NCI-H1048 (cell line): ENCODE results near the gene BICRA.
"Not testable (repeated sequence)": the region's sequence is repeated elsewhere in the genome, so short reads cannot be mapped to it uniquely, and the experiment has no call there.

Source experiments
- DNase-seq: peaks from one replicate; lab custom pipeline; 2025; lab: John Stamatoyannopoulos, UW

Gene BICRA

DNA sequence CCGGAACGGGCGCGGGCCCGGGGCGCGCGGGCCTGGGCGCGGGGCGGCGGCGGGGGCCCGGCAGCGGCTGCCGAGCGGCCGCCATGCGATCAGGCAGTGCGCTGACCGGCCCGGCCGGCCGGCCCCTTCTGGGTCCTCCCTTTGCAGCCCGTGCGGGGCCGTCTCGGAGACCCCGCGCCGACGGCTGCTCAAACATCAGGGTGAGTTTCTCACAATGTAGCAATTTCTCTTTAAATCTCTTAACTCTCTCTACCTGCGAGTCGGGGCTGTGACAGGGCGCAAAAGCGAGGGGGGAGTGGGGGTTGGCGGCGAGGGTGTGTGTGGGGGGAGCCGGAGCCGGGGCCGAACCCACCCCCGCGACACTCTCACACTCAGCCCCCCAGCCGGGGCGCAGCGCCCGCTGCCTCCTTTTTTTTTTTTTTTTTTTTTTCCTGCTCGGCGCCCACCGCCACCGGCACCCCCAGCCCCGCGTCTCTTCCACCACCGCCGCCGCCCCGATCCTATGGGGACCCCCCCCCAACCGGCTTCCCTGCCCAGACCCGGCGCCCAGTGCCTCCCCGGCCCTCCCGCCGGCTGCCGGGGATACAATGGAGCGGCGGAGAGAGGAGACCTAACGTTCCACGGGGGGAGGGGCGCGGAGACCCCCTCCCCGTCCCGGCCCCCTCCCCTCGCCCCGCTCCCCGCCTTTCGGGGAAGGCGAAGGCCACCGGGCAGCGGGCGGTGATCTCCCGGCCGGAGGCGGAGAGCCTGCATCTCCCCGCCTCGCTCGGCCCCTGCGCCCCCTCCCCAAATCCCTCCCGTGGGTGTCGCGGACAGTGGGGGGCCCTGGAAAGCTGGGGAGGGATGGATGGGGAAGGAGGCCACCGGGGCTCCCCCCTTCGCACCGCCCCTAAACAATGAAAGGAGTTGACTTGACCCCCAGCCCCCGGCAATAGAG, at the start of gene BICRA:
Gene BICRA (plus strand): TSS at position 166 of the 937 bp plus-strand sequence. CDS start 64,441 bp downstream, outside the sequence.
- DNase-seq: peak; percentile 67

DNA sequence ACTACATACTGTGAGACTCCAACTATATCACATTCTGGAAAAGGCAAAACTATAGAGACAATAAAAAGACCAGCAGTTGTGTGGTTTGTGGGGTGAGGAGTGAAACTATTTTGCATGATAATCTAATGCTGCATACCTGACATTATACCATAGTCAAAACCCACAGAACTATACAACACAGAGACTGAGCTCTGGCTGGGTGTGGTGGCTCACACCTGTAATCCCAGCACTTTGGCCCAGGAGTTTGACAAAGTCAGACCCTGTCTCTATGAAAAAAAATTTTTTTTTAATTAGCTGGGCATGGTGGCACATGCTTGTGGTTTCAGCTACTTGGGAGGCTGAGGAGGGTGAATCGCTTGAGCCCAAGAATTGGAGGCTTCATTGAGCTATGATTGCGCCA, 47.9 kb upstream of the BICRA start:
- no peak for DNase-seq

DNA sequence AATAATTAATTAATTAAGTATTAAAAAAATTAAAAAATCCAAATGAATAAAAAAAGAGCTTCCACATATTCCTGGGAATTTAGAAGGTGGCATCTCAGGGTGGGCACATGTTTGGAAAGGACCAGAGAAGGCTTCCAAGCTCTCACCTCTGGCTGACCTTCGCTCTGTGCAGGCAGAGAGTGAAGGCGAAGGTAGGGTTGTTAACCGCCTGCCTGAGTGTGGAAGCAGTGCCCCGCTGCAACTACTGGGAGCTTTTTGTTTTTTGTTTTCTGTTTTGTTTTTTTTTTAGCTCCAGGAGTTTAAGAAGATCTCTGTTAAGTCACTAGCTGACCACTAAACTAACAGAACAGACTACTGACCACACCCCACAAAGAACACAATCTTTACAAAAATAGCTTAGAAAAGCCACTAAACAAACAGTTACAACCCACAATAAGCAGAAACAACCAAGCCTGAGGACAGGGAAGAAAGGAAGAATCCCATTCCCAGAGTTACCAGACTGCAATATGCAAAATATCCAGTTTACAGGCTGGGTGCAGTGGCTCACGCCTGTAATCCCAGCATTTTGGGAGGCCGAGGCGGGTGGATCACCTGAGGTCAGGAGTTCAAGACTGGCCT, 47.4 kb upstream of the BICRA start:
- DNase-seq: no peak

DNA sequence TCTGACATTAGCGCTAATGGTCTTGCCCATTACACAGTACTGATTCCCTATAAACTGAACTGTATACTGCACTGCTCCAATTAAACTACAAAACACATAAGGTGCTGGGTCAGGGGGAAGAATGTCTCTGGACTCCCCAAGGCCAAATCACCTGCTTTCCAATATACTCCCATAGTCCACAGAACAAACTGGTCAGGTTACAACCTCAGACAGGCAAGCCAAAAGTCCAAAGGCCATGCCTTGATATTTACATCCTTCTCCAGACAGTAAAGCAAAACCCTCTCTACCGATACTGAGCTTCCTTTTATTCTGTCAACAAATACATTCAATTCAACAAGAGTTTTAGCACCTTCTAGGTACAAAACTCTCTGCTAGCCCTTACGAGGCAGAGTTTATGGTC, 44.9 kb upstream of the BICRA start:
- no peak for DNase-seq

DNA sequence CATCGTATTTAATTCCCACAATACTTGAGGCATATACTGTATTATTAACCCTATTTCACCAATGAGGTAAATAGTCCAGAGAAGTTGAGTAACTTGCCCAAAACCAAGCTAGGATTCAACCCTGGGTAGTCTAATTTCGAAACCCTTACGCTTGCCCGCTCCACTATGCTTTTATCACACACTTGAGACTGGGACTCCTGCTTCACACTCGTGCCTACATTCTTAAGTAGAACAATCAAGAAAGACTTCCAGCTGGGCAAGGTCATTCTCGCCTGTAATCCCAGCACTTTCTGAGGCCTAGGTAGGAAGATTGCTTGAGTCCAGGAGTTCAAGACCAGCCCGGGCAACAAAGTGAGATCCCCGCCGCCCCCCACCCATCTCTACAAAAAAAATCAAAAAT, 39.6 kb upstream of the BICRA start:
- no peak for DNase-seq

DNA sequence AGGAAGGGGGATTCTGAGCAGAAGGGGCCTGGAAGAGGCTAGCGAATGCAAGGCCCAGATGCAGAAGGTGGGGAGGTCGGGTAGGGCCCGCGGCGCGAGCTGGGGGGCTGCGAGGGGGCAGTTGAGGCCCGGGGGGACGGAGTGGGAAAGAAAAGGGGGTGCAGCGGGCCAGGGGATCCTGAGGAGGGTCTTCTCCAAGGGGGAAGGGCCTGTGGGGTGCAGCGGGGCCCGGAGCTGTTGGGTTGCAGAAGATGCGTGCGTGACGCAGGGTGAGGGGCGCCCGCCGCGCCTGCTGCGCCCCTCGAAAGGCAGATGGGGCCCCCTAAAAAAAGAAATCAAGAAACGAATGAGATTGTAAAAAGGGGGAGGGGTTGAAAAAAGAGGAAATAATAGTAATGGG, 36.3 kb upstream of the BICRA start:
- DNase-seq: no peak

DNA sequence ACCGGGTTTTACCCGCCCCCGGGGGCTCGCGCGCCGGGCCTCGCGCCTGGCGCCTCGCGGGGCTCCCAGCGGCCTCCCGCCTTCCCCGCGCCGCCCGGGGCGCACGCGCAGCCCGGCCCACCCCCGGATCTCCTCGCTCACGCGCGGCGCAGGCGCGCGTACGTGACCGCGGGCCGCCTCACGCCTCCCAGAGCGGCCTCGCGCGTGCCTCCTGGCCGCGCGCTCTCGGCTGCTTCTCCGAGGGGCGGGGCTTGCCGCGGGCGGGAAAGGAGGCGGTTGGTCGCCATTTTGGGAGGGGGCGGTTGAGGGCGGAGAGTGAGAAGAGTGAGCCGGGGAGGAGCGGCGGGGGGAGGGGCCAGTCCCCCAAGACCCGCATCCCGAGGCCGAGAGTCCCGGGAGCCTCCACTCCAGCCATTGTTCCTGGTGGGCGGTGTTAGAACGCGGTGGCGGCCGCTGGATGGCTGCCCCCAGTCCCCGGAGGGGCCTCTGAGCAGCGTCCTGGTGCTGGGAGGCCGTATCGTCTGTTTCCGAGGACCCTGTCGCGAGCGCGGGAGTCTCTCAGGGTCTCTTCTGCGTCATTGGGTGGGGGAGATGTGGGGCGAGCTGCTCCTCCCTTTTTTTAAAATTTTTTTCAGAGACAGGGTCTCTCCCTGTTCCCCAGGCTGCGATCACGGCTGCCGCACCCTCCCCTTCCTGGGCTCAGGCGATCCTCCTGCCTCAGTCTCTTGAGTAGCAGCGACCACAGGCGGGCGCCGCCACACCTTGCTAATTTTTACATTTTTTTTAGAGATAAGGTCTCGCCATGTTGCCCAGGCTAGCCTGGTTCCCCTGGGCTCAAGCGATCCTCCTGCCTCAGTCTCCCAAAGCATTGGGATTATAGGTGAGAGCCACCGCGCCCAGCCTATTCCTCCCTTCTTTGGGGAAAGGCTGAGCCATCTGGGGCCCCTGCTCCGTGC, 35.6 kb upstream of the BICRA start, which contains the start of gene ZNF541:
Gene ZNF541 (minus strand): TSS at position 78 of the 956 bp plus-strand sequence. CDS start 17,292 bp downstream, outside the sequence.
- no peak for DNase-seq

DNA sequence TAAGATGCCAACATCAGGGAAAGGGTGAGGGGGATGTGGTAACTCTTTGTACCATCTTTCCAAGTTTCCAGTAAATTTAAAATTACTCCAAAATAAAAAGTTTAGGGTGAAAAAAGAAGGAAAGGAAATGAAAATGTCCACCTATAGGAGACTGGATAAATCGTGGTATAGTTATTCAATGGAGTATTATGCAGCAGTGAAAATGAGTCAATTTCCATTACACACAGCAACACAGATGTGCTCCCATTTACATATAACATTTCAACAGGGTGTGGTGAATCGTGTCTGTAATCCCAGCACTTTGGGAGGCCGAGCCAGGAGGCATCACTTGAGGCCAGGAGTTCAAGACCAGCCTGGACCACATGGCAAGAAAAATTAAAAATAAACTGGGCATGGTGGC, 28.5 kb upstream of the BICRA start:
- no peak for DNase-seq

DNA sequence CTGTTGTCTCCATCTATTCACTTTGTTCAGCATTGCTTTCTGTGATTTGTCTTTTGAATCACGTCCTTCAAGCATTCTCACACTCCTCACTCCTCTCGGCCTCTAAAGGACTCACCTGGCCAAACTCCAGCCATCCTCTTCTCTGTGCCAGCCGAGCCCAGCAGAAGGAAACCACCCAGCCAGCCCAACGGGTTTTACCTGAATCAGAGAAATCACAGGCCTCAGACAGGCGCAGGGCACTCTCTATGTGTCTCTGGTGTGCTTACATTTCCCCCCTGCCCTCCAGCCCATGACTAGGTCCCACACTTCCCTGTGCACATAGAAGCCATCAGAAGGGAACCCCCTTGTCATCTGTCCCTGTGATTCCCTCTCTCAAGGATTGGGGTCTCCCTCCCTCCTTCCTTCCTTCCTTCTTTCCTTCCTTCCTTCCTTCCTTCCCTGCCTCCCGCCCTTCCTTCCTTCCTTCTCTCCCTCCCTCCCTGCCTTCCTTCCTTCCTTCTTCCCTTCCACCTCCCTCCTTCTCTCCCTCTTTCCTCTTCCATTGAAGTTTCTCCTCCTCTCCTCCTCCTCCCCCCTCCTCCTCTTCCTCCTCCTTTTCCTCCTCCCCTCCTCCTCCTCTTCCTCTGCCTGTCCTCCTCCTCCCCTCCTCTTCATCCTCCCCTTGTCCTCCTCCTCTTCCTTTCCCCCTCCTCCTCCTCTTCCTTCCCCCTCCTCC, 27.2 kb upstream of the BICRA start:
- DNase-seq: no peak

DNA sequence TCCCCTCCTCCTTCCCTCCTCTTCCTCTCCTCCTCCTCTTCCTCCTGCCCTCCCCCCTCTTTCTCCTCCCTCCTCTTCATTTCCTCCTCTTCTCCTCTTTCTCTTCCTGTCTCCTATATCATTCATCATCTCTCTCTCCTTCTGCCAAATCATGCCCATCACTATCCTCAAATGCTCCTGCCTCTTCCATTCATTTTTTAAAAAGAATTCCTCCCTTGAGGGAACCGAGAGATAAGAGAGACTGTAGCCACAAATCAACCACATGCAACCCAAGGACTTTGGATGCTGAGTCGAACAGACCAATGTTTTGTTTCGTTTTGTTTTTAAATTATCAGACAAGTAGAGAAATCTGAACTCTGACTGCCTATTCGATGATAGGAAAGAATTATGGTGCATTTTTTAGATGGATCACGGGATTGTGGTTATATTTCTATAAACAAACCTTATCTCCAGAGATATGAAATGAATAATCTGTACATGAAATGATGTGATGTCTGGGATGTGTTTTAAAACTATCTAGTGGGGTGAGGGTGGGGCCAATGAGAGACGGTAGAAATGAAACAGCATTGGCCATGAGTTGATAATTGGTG, 26.5 kb upstream of the BICRA start:
- no peak for DNase-seq

DNA sequence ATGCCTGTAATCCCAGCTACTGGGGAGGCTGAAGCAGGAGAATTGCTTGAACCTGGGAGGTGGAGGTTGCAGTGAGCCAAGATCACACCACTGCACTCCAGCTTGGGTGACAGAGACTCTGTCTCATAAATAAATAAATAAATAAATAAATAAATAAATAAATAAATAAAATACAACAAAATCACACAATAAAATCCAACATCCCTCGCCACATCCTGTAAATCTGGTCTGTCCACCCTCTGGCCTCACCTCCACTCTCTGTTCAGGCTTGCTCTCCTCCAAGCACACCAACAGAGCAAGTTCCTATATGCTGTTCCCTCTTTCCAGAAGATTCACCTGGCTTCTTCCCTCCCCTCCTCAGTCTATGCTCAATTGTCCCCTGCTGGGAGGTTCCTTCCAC, 25.8 kb upstream of the BICRA start:
- not testable (repeated sequence) for DNase-seq

DNA sequence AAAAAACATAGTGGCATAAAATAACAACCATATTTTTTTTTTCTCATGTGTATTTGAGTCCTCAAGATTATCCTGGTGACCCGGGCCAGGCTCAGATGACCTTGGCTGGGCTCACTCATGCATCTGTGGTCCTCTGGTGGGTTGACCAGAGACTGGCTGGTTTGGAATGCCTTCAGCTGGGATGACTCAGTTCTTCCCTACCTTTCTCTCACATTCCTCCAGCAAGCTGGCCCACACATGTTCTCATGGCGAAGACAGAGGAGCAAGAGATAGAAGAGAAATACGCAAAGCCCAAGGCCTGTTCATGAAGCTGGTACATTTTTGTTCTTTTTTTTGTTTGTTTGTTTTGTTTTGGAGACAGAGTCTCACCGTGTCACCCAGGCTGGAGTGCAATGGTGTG, 21.6 kb upstream of the BICRA start:
- DNase-seq: no peak

DNA sequence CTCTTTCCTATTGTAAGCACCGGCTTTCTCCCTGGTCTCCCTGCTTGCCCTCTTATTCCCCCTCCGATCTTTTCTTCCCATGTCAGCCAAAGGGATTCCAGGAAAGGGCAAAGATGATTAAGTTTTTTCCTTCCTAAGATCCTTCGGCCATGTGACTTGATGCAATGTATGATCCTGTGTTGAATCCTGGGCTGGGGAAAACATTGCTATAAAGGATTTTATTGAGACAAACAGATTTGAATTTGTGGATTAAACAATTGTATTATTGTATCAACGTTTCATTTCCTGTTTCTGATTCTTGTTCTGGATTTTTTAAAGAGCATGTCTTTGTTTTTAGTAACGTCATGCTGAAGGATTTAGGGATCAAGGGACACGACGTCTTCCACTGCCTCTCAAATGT, 19.1 kb upstream of the BICRA start:
- no peak for DNase-seq

DNA sequence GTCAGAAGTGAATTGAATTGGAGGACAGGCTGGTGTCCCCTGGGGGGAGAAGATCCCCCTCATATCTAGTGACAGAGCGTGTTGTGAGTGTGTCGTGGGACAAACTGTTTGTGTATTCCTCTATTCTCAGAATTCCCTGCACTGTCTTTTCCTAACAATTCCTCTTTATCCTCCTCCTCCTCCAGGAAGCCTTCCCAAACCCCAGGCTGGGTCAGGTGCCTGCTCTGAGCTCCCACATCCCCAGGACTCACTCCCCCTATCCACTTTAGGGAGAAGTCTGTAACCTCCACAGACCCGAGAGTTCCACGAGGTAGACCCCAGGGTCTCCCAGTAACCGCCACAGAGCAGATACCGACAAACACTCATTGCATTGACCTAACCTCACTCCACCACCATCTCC, 15.1 kb upstream of the BICRA start:
- no peak for DNase-seq

DNA sequence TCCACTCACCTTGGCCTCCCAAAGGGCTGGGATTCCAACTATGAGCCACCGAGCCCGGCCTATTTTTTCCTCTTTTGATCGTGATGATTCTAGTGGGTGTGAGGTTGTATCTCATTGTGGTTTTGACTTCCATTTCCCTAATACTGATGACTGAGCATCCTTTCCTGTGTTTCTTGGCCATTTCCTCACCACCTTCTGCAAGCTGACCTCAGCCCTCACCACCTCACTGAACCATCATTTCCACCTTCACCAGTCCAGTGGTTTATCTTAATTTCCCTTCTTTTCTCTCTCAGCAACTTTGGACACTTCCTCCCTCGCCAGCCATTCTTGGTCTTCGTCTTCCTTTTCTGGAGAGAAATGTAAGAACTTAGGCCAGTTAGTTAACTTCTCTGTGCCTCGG, 13.0 kb upstream of the BICRA start:
- DNase-seq: no peak

DNA sequence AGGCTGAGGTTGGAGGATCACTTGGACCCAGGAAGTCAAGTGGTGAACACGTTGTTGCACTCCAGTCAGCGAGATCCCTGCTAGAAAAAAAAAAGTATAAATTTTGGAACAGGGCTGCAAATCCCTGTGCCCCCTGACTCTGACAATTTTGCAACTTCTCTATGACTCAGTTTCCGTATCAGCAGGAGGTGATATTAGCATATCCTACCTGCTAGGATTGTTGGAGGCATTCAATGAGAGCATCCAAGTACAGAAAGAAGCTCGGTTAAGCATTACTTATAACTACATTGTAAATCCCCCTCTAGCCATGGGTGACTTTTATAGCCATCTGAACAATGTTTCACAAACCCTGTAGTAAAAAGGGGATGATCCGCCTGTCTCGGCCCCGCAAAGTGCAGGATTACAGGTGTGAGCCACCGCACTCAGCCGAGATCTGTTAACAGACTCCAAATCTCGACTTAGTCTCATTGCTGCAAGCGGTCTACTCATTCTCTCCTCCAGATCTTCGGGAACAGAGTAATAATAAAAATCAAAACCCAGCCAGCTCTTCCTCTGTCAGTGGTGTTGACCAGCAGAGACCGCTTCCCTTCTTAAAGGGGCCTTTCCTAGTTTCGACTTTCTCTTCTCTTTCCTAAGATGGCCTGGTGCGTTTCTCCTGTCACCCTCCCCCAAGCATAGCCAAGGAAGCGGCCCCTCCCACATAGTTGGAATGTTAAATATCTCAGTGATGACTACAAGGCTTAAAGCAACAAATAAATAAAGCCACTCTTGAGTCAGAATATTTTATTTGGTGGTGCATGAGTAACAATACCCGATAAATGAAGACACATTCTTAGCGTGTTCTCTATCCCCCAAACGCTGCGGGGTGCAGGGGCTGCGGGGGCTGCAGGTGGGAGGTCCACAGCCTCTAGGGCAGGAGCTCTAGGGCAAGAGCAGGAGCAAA, 10.3 kb upstream of the BICRA start:
- no peak for DNase-seq

DNA sequence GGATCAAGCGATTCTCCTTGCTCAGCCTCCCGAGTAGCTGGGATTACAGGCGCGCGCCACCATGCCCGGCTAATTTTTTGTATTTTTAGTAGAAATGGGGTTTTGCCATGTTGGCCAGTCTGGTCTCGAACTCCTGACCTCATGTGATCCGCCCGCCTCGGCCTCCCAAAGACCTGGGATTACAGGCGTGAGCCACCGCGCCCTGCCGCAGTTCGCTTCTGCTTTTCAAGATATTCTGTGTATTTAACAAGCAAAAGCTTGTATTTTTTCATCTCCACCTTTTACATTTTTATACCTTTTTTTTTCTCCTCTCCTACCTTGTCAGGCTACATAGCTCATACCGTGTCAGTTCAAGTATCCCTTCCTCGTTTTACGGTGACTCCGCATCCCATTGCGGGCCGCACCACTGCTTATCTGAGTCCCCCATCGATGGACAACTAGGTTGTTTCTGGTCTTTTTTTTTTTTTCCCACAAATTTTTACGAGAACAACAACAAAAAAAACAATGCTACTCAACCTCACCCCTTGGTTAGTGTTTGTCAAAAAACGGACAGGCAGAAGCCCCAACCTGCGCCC, 9.2 kb upstream of the BICRA start:
- not testable (repeated sequence) for DNase-seq

DNA sequence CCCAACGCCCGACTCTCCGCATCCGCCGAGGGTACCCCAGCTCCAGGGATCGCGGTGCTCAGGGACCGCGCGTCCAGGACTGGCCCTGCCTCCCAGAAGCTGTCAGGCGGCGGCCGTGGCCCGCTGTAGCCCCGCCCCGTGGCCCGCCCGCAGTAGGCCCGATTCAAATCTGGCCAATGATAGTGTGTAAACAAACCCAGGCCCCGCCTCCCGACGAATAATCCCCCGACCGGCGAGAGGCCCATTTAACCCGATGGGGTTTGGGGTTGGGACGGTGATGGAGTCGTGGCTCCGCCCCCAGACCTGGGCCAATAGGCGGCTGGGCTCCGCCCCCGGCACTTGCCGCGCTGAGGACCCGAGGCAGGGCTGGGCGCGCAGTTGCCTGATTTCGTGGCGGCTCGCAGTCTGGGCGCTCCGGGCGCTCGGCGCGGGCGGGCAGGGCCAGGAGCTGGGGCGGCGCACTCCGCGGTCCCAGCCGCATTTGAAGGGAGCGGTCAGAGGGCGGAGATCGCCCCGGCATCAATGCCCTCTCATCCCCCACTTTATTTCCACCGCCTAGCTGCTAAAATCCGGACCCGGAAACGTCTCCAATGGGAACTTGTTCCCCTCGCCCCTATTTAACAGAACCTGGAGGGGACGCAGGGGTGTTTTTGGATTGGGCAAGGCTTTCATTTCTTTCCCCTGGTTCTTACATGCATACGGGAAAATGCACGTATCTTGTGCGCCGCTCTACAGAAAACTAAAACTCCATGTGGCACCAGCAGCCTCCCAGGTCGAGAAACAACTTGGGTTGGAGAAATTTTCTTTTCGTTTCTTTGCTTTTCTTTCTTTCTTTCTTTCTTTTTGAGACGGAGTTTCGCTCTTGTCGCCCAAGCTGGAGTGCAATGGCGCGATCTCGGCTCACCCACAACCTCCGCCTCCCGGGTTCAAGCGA, 8.4 kb upstream of the BICRA start:
- peak; percentile 98 for DNase-seq
